Measurements from ENCODE around the gene CFAP45. TPM values are rescaled to one million over a fixed set of nuclear protein-coding genes. Genes with fewer than 3 reads are reported as not detected.

Gene CFAP45
- polyA plus RNA-seq, 3 donors: 0.12 to 1.0 TPM; not detected in 1

- intact Hi-C loops (cut with micrococcal nuclease): no loop called here
Measured at GRCh38 chr1:159854693-159855192, 45.2 kb downstream of the CFAP45 start.

GRCh38 chr1:159854116-159854692 is 45.8 kb downstream of the CFAP45 start:
- H4K20me1 ChIP-seq (ENCODE audit: insufficient read depth, low read length): no peaks in the 10 kb centered on the region
- DNase-seq: no peak
- peak overlapping the region in 1 of 2 donors; percentile 39 for H3K27ac ChIP-seq (ENCODE audit: low read depth in 1 of 2, low read length in 2 of 2)
- H3K9ac ChIP-seq (ENCODE audit: insufficient read depth, low read length, poor library complexity, severe bottlenecking): peak overlapping the region; percentile 62
- peaks cover 27 to 33% of the 10 kb centered on the region in 2 donors for H3K4me1 ChIP-seq (ENCODE audit: control insufficient read depth in 1 of 2, insufficient read depth in 2 of 2, low read length in 2 of 2)
- no peaks in the 10 kb centered on the region for H3K9me3 ChIP-seq (replicated peaks in 1 of 2; ENCODE audit: control insufficient read depth in 1 of 2, insufficient read depth in 1 of 2, low read length in 2 of 2)
- H3K27me3 ChIP-seq (ENCODE audit: control insufficient read depth in 2 of 2, insufficient read depth in 2 of 2, low read length in 2 of 2): peaks cover 0 to 17% of the 10 kb centered on the region in 2 donors
- H3K27me3 Mint-ChIP-seq (ENCODE audit: low read depth in 3 of 3): peaks cover 9 to 12% (median 9%) of the 10 kb centered on the region in 3 donors
- no peaks in the 10 kb centered on the region for H3K9me3 Mint-ChIP-seq
- H3K79me2 ChIP-seq (ENCODE audit: insufficient read depth, low read length): no peaks in the 10 kb centered on the region
- intact Hi-C loops (cut with micrococcal nuclease): no loop called here
- WGBS (ENCODE audit: insufficient coverage): under 1% methylated on average over 16 of the region's 31 CpGs
- H3K4me3 ChIP-seq (replicated peaks in 1 of 3; ENCODE audit: low read depth in 2 of 3, low read length in 3 of 3): peak overlapping the region; percentile 47 to 79 (median 67)
- peak overlapping the region; percentile 83 to 94 for H3K4me3 Mint-ChIP-seq
- TF ChIP-seq CTCF (IDR thresholded peaks at IDR 0.05): no peak
- H3K27ac Mint-ChIP-seq: peak overlapping the region in 4 of 7 donors; percentile 22 to 75 (median 52)
- H3K4me2 ChIP-seq (replicated peaks; ENCODE audit: extremely low read depth, low read length, poor library complexity, severe bottlenecking): peak overlapping the region; percentile 94
- H2AFZ ChIP-seq (ENCODE audit: insufficient read depth, low read depth, low read length, poor library complexity, severe bottlenecking): peak overlapping the region; percentile 88
- no peaks in the 10 kb centered on the region for H3K36me3 ChIP-seq (replicated peaks in 1 of 2; ENCODE audit: control insufficient read depth in 1 of 2, insufficient read depth in 2 of 2, low read length in 2 of 2)
- H3K4me1 Mint-ChIP-seq: peaks cover 29% of the 10 kb centered on the region
- H3K36me3 Mint-ChIP-seq: no peaks in the 10 kb centered on the region

More at GRCh38 chr1:159854693-159855192, 45.2 kb downstream of the CFAP45 start:
- Mint-ChIP-seq H3K27ac (peak overlapping the region in 3 of 7 donors; percentile 0 to 37 (median 30)), H3K4me1 (peaks cover 25% of the 10 kb centered on the region), H3K9me3 (no peaks in the 10 kb centered on the region), H3K27me3 (ENCODE audit: low read depth in 3 of 3) (peaks cover 9 to 12% (median 9%) of the 10 kb centered on the region in 3 donors), H3K36me3 (no peaks in the 10 kb centered on the region), H3K4me3 (peak overlapping the region; percentile 83 to 94)
- H3K79me2 ChIP-seq (ENCODE audit: insufficient read depth, low read length): no peaks in the 10 kb centered on the region
- peaks cover 21 to 28% of the 10 kb centered on the region in 2 donors for H3K4me1 ChIP-seq (ENCODE audit: control insufficient read depth in 1 of 2, insufficient read depth in 2 of 2, low read length in 2 of 2)
- DNase-seq: peak; percentile 59 to 70 (median 67)
- 0% methylated on average over 59 of the region's 59 CpGs for WGBS (ENCODE audit: insufficient coverage)
- H2AFZ ChIP-seq (ENCODE audit: insufficient read depth, low read depth, low read length, poor library complexity, severe bottlenecking): peak overlapping the region; percentile 88
- no peaks in the 10 kb centered on the region for H3K36me3 ChIP-seq (replicated peaks in 1 of 2; ENCODE audit: control insufficient read depth in 1 of 2, insufficient read depth in 2 of 2, low read length in 2 of 2)
- TF ChIP-seq CTCF (IDR thresholded peaks at IDR 0.05): no peak
- H3K27ac ChIP-seq (ENCODE audit: low read depth in 1 of 2, low read length in 2 of 2): peak overlapping the region in 1 of 2 donors; percentile 39
- peak overlapping the region; percentile 47 to 79 (median 67) for H3K4me3 ChIP-seq (replicated peaks in 1 of 3; ENCODE audit: low read depth in 2 of 3, low read length in 3 of 3)
- H3K27me3 ChIP-seq (ENCODE audit: control insufficient read depth in 2 of 2, insufficient read depth in 2 of 2, low read length in 2 of 2): peaks cover 0 to 17% of the 10 kb centered on the region in 2 donors
- peak overlapping the region; percentile 62 for H3K9ac ChIP-seq (ENCODE audit: insufficient read depth, low read length, poor library complexity, severe bottlenecking)
- no peaks in the 10 kb centered on the region for H3K9me3 ChIP-seq (replicated peaks in 1 of 2; ENCODE audit: control insufficient read depth in 1 of 2, insufficient read depth in 1 of 2, low read length in 2 of 2)
- H3K4me2 ChIP-seq (replicated peaks; ENCODE audit: extremely low read depth, low read length, poor library complexity, severe bottlenecking): peak overlapping the region; percentile 94
- H4K20me1 ChIP-seq (ENCODE audit: insufficient read depth, low read length): no peaks in the 10 kb centered on the region

Data from CD14-positive monocyte (primary cell).